ENCODE data around the gene PLA2G1B. TPM values are rescaled to one million over a fixed set of nuclear protein-coding genes. Genes with fewer than 3 reads are reported as not detected.

Gene PLA2G1B
- total and polyA plus RNA-seq, 2 of the 13 experiments (the other 11 are each of a cell fraction or from before 2014, with no cell fraction given), result 0.33 to 1.4 TPM

DNA sequence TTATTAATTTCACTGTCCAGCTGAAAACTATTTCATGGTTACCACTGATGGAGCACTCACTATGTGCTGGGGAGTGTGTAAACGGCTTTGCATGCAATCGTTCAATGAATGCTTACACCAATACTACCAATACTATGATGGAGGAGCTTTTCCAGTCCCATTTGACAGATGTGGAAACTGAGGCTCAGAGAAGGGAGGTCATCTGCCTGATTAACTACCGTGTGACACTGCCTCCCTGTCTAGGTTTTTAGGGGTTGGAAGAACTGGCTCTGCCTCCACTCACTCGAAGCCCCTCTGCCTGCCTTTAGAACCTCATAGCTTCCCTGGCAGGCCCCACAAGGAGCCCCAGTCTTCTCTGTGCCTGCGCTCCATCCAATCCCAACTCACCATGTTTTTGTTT lies 29.5 kb upstream of the PLA2G1B start:
- in situ Hi-C loops (cut with HindIII; ENCODE audit: extremely low pct_ligation_motif_present, low pct_unique_long_range_greater_than_20kb) (loop anchor here (5.0 kb wide), 1 partner anchor 75 kb away; no protein-coding TSS in a partner anchor), intact Hi-C loops (cut with micrococcal nuclease; ENCODE audit: unreplicated experiment) (no loop called here)
- no peaks in the 10 kb centered on the region for H3K9me3 ChIP-seq (ENCODE audit: low read length)
- ChIA-PET CTCF (ENCODE audit: low intra/inter-chr PET ratio, low total read pairs) (interaction anchor here (1.1 to 5.1 kb wide), 3 partner anchors 73 to 109 kb away, joined by 3 to 48 read pairs (median 3); no protein-coding TSS in a partner anchor), POLR2A (no interaction called here)
- no peak for TF ChIP-seq FOXA1 (IDR thresholded peaks at IDR 0.05)
- no peak for TF ChIP-seq FOXA1 (CRISPR knock-in tag; IDR thresholded peaks at IDR 0.05)
- TF ChIP-seq ZNF629 (CRISPR knock-in tag; conservative IDR thresholded peaks at IDR 0.05), result peak; percentile 54; the same call in 1 of the 2 replicates
- BruUV-seq (replicated peaks), result no TSS peak
- no peaks in the 10 kb centered on the region; a peak in 1 of 5 replicates for H3K27me3 ChIP-seq (ENCODE audit: control insufficient read depth in 1 of 2, insufficient read depth in 2 of 2, low read length in 2 of 2)
- H3K79me2 ChIP-seq (ENCODE audit: insufficient read depth, low read length), result no peaks in the 10 kb centered on the region
- no peak overlapping the region for H3K4me3 ChIP-seq (replicated peaks in 1 of 3; ENCODE audit: insufficient read depth in 1 of 3, low read depth in 2 of 3, low read length in 3 of 3)
- H3K9ac ChIP-seq (ENCODE audit: insufficient read depth, low read depth, low read length), result no peak overlapping the region
- WGBS (ENCODE audit: low lambda C conversion rate), result 53% methylated on average over 5 of the region's 5 CpGs
- H2AFZ ChIP-seq (ENCODE audit: low read length), result no peak overlapping the region
- H3K4me1 ChIP-seq (ENCODE audit: insufficient read depth, low read length), result no peaks in the 10 kb centered on the region
- H4K20me1 ChIP-seq (ENCODE audit: insufficient read depth, low read length), result no peaks in the 10 kb centered on the region
- ATAC-seq (no peak), FAIRE-seq (no peak), DNase-seq (ENCODE audit: low spot score) (no peak)
- H3K27ac ChIP-seq (ENCODE audit: extremely low read length, insufficient read depth, low read length), result no peak overlapping the region
- H3K36me3 ChIP-seq (replicated peaks in 1 of 2; ENCODE audit: control insufficient read depth in 1 of 2, insufficient read depth in 2 of 2, low read length in 2 of 2), result no peaks in the 10 kb centered on the region
- H3K4me2 ChIP-seq (ENCODE audit: low read depth, low read length), result no peak overlapping the region

DNA sequence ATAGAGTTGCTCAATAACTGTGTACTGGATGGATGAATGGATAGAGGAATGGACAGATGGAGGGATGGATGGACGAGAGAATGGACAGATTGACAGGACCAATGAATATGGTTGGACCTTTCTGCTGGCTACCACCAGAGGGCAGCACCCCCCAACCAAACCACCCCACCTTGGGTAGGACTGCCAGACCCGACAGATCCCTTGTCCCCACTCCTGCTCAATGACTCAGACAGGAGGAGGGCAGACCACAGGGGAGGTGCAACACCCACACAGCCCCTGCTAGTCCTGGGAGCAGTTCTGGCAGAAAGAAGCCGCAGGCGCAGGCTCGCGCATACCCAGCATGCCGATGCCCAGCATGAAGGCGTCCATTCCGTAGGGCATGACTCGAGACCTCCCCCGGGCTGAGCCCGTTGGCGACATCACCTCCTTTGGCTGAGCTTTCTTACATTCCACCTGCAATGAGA lies 29.0 kb upstream of the PLA2G1B start:
- Histone ChIP-seq H3K9ac (ENCODE audit: insufficient read depth, low read depth, low read length) (no peak overlapping the region), H3K4me1 (ENCODE audit: insufficient read depth, low read length) (no peaks in the 10 kb centered on the region), H3K27ac (ENCODE audit: extremely low read length, insufficient read depth, low read length) (no peak overlapping the region), H3K27me3 (ENCODE audit: control insufficient read depth in 1 of 2, insufficient read depth in 2 of 2, low read length in 2 of 2) (no peaks in the 10 kb centered on the region; a peak in 1 of 5 replicates), H4K20me1 (ENCODE audit: insufficient read depth, low read length) (no peaks in the 10 kb centered on the region), H3K4me3 (replicated peaks in 1 of 3; ENCODE audit: insufficient read depth in 1 of 3, low read depth in 2 of 3, low read length in 3 of 3) (no peak overlapping the region), H2AFZ (ENCODE audit: low read length) (no peak overlapping the region), H3K9me3 (ENCODE audit: low read length) (no peaks in the 10 kb centered on the region), H3K4me2 (ENCODE audit: low read depth, low read length) (no peak overlapping the region), H3K79me2 (ENCODE audit: insufficient read depth, low read length) (no peaks in the 10 kb centered on the region), H3K36me3 (replicated peaks in 1 of 2; ENCODE audit: control insufficient read depth in 1 of 2, insufficient read depth in 2 of 2, low read length in 2 of 2) (no peaks in the 10 kb centered on the region)
- intact Hi-C loops (cut with micrococcal nuclease; ENCODE audit: unreplicated experiment), result loop anchor here (1.0 kb wide), 1 partner anchor 74 kb away; no protein-coding TSS in a partner anchor
- POLR2A ChIA-PET, result no interaction called here
- DNase-seq (ENCODE audit: low spot score), result peak; percentile 56
- BruUV-seq (replicated peaks), result no TSS peak
- peak; percentile 79 for FAIRE-seq
- ATAC-seq, result peak; percentile 92
- in situ Hi-C loops (cut with HindIII; ENCODE audit: extremely low pct_ligation_motif_present, low pct_unique_long_range_greater_than_20kb), result loop anchor here (5.0 kb wide), 1 partner anchor 76 kb away; no protein-coding TSS in a partner anchor
- CTCF ChIA-PET (ENCODE audit: low intra/inter-chr PET ratio, low total read pairs), result interaction anchor here (0.6 to 5.1 kb wide), 5 partner anchors 10 to 110 kb away, joined by 3 to 48 read pairs (median 3); no protein-coding TSS in a partner anchor
- WGBS (ENCODE audit: low lambda C conversion rate), result 63% methylated on average over 3 of the region's 13 CpGs
- TF ChIP-seq ZMYM3 (CRISPR knock-in tag; IDR thresholded peaks at IDR 0.05), result no peak
- TF ChIP-seq CREM (IDR thresholded peaks at IDR 0.05), result no peak
- TF ChIP-seq CREM (CRISPR knock-in tag; IDR thresholded peaks at IDR 0.05), result no peak
- TF ChIP-seq ZNF124 (CRISPR knock-in tag; IDR thresholded peaks at IDR 0.05), result no peak
- TF ChIP-seq, protein P1, sequence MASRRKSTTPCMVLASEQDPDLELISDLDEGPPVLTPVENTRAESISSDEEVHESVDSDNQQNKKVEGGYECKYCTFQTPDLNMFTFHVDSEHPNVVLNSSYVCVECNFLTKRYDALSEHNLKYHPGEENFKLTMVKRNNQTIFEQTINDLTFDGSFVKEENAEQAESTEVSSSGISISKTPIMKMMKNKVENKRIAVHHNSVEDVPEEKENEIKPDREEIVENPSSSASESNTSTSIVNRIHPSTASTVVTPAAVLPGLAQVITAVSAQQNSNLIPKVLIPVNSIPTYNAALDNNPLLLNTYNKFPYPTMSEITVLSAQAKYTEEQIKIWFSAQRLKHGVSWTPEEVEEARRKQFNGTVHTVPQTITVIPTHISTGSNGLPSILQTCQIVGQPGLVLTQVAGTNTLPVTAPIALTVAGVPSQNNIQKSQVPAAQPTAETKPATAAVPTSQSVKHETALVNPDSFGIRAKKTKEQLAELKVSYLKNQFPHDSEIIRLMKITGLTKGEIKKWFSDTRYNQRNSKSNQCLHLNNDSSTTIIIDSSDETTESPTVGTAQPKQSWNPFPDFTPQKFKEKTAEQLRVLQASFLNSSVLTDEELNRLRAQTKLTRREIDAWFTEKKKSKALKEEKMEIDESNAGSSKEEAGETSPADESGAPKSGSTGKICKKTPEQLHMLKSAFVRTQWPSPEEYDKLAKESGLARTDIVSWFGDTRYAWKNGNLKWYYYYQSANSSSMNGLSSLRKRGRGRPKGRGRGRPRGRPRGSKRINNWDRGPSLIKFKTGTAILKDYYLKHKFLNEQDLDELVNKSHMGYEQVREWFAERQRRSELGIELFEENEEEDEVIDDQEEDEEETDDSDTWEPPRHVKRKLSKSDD (CRISPR knock-in tag; IDR thresholded peaks at IDR 0.05; ENCODE audit: low read depth), result no peak
- no peak for TF ChIP-seq ZNF180 (CRISPR knock-in tag; IDR thresholded peaks at IDR 0.05; ENCODE audit: borderline replicate concordance, low read depth)
- no peak for TF ChIP-seq ZNF543 (CRISPR knock-in tag; IDR thresholded peaks at IDR 0.05)
- TF ChIP-seq, protein P2, sequence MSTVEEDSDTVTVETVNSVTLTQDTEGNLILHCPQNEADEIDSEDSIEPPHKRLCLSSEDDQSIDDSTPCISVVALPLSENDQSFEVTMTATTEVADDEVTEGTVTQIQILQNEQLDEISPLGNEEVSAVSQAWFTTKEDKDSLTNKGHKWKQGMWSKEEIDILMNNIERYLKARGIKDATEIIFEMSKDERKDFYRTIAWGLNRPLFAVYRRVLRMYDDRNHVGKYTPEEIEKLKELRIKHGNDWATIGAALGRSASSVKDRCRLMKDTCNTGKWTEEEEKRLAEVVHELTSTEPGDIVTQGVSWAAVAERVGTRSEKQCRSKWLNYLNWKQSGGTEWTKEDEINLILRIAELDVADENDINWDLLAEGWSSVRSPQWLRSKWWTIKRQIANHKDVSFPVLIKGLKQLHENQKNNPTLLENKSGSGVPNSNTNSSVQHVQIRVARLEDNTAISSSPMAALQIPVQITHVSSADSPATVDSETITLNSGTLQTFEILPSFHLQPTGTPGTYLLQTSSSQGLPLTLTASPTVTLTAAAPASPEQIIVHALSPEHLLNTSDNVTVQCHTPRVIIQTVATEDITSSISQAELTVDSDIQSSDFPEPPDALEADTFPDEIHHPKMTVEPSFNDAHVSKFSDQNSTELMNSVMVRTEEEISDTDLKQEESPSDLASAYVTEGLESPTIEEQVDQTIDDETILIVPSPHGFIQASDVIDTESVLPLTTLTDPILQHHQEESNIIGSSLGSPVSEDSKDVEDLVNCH (CRISPR knock-in tag; IDR thresholded peaks at IDR 0.05), result no peak
- no peak for TF ChIP-seq ZBTB20 (CRISPR knock-in tag; IDR thresholded peaks at IDR 0.05; ENCODE audit: borderline replicate concordance, low read depth)
- 0 out of 2 replicates have a peak, but pooled peaks have one; percentile 22 for TF ChIP-seq ZNF263 (CRISPR knock-in tag; IDR thresholded peaks at IDR 0.05)
